HL-60/S4 (cell line): ENCODE measurements around the gene MACF1.
"Not testable (repeated sequence)": the region's sequence is repeated elsewhere in the genome, so short reads cannot be mapped to it uniquely, and the experiment has no call there.

Experiments
- in situ Hi-C: fragments of 300-500 bp; cut with MboI; formaldehyde crosslinking; loops from 2 replicates; pipeline ENCODE4 v1.14.3; 2022; ENCODE audit warnings: low sequenced_read_pairs

Gene MACF1

GRCh38 chr1:39178541-39179431 lies 25.7 kb upstream of the MACF1 start:
- in situ Hi-C loops: no loop called here

- in situ Hi-C loops: loop anchor here (10.0 kb wide), 1 partner anchor 77 kb away; no protein-coding TSS in a partner anchor
Observed at GRCh38 chr1:39181311-39181710, 23.2 kb upstream of the MACF1 start.

DNA sequence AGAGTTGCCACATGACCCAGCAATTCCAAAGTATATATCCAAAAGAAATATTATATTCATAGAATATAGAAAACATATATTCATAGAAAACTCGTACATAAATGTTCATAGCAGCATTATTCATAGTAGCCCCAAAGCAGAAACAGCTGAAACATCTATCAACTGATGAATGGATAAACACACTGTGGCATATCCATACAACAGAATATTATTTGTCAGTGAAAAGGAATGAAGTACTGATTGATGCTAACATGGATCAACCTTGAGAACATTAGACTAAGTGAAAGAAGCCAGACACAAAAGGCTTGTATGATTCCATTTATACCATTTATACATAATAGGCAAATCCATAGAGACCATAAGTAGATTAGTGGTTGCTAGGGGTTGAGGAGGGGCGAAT lies 21.7 kb upstream of the MACF1 start:
- in situ Hi-C loops: loop anchor here (10.0 kb wide), 1 partner anchor 78 kb away; no protein-coding TSS in a partner anchor

DNA sequence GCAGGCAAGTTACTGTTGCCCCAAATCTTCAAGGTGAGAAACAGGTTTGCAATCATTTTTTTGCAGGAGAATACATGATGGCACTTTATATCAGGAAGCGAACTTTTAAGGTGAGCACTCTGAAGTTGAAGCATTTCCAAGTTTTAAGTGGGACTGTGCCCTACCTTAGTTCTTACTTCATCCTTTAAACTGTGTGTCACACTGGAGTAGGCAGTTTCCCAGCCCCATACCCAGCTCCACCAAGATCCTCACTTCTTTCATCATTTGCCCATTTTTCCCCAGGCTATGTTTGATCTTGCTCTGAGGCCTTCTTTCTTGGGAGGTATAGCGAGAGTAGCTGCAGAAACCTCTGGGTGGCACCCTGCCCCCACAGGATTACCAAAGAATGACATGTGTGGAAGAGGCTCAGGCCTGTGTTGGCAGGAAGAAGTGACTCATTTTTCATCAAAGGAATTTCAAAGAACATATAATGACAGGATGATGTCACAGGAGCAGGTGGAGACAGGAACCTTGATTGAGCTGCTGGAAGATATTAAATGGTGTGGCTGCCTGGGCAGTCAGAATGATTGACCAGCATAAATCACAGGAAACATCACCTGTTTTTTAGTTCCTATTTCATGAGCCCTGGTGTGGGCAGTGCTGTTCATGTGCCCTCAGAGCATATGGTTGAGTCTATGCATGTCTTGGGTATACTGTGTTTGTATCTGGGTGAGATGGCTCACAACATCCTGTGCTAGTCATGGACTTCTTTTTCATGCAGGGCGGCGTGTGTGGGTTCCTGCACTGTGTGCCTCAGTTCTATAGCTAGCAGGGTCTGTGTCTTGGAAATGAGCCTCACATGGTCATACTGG lies 20.8 kb upstream of the MACF1 start:
- in situ Hi-C loops: loop anchor here (10.0 kb wide), 1 partner anchor 79 kb away; no protein-coding TSS in a partner anchor

DNA sequence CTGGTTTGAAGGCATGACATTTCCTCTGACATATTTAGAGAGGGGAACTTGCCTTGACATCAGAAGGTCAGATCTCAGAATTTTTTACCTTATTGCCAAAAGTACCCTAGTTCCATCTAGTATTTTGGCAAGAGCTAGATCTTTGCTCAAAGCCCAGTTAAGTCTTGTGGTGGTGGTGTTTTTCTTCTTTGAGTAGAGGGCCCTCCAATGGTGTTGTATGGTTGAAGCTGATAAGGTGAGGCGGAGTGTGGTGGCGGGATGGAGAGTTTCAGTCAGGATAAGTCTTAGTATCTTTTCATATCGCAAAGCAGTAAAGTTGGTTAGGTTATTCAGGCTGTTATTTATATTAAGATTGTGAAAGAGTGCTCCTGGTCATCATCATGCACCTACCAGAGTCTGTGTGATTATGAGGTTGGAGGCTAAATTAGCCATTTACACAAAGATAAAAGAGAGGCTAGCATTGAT lies 20.1 kb upstream of the MACF1 start:
- in situ Hi-C loops: loop anchor here (10.0 kb wide), 1 partner anchor 80 kb away; no protein-coding TSS in a partner anchor

DNA sequence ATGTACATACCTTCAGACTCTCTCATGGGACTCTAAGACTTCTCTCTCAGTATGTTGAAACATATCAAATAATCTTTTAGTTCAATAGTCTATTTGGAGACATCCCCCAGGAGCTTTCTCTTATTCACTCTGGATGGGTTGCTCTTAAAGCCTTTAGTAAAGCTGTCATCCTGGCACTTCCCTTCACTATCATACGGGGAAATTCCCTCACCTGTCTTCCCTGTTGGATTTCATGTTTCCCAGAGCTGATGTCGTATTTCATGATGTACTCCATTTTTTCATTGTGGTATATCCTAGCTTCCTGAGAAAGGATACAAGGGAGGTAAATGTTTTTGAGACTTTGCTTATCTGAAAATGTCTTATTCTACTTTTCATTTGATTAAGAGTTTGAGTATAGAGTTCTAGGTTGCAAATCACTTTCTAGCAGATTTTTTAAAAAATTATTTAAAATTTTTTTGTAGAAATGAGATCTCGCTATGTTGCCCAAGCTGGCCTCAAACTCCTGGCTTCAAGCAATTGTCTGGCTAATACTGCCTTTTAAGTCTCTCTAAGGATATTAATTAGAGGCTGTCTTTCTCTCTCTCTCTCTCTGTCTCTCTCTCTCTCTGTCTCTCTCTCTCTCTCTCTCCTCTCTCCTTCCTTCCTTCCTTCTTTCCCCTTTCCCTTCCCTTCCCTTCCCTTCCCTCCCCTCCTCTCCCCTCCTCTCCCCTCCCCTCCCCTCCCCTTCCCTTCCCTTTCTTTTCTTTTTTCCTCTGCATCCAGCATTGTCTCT lies 17.0 kb upstream of the MACF1 start:
- in situ Hi-C loops: loop anchor here (10.0 kb wide), 1 partner anchor 83 kb away; no protein-coding TSS in a partner anchor

DNA sequence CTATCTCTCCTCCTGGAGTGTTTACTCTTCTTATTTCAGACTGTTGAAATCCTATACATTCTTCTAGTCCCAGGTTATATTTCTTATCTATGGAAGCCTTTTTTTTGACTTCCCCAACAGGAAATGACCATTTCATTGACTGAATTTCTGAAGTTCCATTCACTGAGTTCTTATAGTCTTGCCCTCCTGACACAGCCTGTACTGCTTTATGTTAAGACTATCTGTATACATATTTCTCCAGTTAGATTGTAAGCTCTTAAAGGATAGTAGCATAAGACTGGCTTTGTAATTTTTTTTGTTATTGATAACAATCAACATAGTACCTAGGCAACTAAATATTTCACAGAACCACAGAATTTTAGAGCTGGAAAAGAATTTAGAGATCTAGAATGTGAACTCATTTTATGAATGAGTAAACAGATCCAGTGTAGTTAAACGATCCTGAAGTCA lies 14.9 kb upstream of the MACF1 start:
- in situ Hi-C loops: loop anchor here (5.0 to 10.0 kb wide), 2 partner anchors 68 to 85 kb away; no protein-coding TSS in a partner anchor

- in situ Hi-C loops: loop anchor here (5.0 kb wide), 1 partner anchor 67 kb away; no protein-coding TSS in a partner anchor
Observed at GRCh38 chr1:39190096-39190495, 14.4 kb upstream of the MACF1 start.

- in situ Hi-C loops: loop anchor here (5.0 kb wide), 1 partner anchor 63 kb away; no protein-coding TSS in a partner anchor
Observed at GRCh38 chr1:39194398-39195051, 10.0 kb upstream of the MACF1 start.

GRCh38 chr1:39195166-39196111 lies 9.1 kb upstream of the MACF1 start:
- in situ Hi-C loops: no loop called here

GRCh38 chr1:39196244-39197215 lies 8.0 kb upstream of the MACF1 start:
- in situ Hi-C loops: no loop called here

DNA sequence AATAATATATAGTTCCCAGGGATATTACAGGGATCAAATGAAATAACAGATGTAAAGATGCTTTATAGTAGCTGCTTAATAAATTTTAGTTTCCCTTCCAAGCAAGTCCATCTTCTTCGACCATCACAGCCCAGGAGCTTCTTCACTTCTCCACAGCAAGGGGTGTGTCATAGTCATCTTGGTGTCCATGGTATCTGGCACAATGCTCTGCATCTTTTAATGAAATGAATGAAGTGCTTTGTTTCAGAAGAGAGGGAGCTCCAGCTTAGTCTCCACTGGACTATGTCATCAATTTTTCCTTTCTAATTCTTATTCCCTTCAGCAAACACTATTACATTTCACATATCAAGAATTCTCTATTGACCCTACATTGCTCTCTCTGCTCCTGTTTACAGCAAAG lies 4.9 kb upstream of the MACF1 start:
- in situ Hi-C loops: no loop called here

GRCh38 chr1:39205102-39205780 lies 746 bp downstream of the MACF1 start:
- in situ Hi-C loops: no loop called here

DNA sequence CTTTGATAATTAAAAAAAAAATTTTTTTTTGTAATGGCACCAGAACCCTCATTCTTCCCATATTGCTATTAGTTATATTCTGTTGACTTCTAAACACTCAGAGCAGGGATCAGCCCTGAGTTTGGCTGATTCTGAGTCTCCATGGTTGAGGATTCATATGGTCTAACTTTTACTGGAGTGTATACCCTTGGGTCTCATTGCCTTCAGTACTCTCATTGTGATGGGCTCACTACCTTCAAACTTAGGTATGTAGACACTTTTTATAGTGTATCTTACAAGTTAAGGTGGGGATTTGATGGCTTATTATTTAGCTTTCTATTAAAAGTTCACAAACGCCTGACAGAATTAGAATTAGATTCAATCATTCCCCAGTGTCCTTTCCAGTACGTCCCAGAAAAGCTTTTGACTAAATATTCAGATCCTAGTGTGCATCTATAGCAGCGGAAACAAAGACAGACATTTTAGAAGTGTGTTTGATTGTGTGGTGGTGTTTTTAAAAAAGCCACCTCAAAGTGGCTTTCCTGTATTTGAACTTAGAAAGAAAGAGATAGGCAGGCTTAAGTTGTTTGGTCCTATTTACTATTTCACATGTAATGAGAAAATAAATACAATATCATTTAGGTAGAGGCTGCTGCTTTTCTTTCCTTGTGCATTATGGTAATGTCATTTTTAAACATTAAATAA lies 1.4 kb downstream of the MACF1 start:
- in situ Hi-C loops: no loop called here

GRCh38 chr1:39208360-39208759 lies 3.9 kb downstream of the MACF1 start:
- in situ Hi-C loops: not testable (repeated sequence)

DNA sequence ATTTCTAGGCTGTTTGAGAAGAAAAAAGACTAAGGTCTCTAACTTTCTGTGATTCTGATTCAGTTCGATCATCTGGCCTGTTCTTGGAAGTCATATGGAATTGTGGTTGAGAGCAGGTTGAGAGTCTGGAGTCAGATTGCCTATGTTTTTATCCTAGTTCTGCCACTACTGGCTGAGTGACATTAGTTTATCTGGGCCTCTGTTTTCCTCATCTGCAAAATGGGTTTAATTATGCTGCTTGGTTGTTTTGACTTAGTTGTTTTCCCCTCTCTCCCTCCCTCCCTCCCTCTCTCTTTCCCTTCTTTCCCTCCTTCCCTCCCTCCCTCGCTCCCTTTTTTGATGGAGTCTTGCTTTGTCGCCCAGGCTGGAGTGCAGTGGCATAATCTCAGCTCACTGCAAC lies 6.2 kb downstream of the MACF1 start:
- in situ Hi-C loops: no loop called here
